Testis (tissue), 3 donors: ENCODE data around the gene RASSF8. TPM values are rescaled to one million over a fixed set of nuclear protein-coding genes. Genes with fewer than 3 reads are reported as not detected.

ENCODE experiments used
- DNase-seq: peaks from one replicate; pipeline ENCODE4 v3.0.0-alpha.2; 2019
- H3K27ac ChIP-seq, 2 donors: fragments of 200-600 bp; sonication (generic); one replicate each; pipeline ENCODE4 v1.5.1; 2019
- H3K27me3 ChIP-seq: fragments of 200-600 bp; sonication (generic); one replicate; pipeline ENCODE4 v1.5.1; 2019
- H3K36me3 ChIP-seq: fragments of 200-600 bp; sonication (generic); one replicate; pipeline ENCODE4 v1.5.1; 2017; ENCODE audit warnings: low read depth; ENCODE audit errors: missing control alignments
- H3K4me1 ChIP-seq: fragments of 200-600 bp; sonication (generic); one replicate; pipeline ENCODE4 v1.5.1; 2019
- H3K4me3 ChIP-seq, 2 donors: fragments of 200-600 bp; sonication (generic); one replicate each; pipeline ENCODE4 v1.5.1; 2017 to 2019
- H3K9me3 ChIP-seq: fragments of 200-600 bp; sonication (generic); one replicate; pipeline ENCODE4 v1.5.1; 2017
- POLR2A ChIP-seq: fragments of 450-650 bp; IDR thresholded peaks from one replicate; pipeline ENCODE4 v1.6.1; 2017; ENCODE audit warnings: antibody characterized with exemption, mild to moderate bottlenecking, moderate library complexity
- whole genome bisulfite sequencing, 2 donors: methylation state at CpG; one replicate each; pipeline ENCODE4 v1.1.5; 2018; 5-methylcytosine and 5-hydroxymethylcytosine counted together
- intact Hi-C: fragments of 100-400 bp; cut with DNase I; formaldehyde crosslinking; loops from one replicate; pipeline ENCODE4 v1.15.1; 2023; ENCODE audit warnings: low total_unique reads
- polyA plus RNA-seq: library from polyadenylated mRNA; stranded (reverse); fragments of 350-450 nt; fragmentation: Illumina TruSeq; extraction: RNeasy Lipid Tissue Mini Kit (QIAGEN cat#74804); gene quantifications from one replicate; pipeline ENCODE4 v1.2.3, GENCODE V29; 2014; ENCODE audit warnings: low read depth, low replicate concordance; ENCODE audit not compliant: insufficient read depth
- total RNA-seq, 2 donors: library from RNA; depleted of rRNA; stranded (reverse); fragments of >200 nt; gene quantifications; one replicate each; pipeline ENCODE4 v1.2.3, GENCODE V29; 2016
- TF ChIP-seq, protein P1 (sequence below), 3 experiments: fragments of 450-650 bp in 2 of 3; fragments of 200-600 bp in 1 of 3; sonication (generic) in 1 of 3; IDR thresholded peaks; one replicate each; pipeline ENCODE4 v1.5.1; 2016 to 2019; ENCODE audit warnings: antibody characterized with exemption in 3 of 3, mild to moderate bottlenecking in 2 of 3, moderate library complexity in 1 of 3

RASSF8 gene
- total and polyA plus RNA-seq, 3 donors from 2014 or later, result 71.7 to 93.5 (median 90.0) TPM

- DNase-seq, result no peak
- WGBS, 2 donors, result 38 to 65% methylated on average over 1 of the region's 1 CpG
- intact Hi-C loops, result no loop called here
- no peak overlapping the region for H3K4me3 ChIP-seq
- no peaks in the 10 kb centered on the region for H3K9me3 ChIP-seq
- no peaks in the 10 kb centered on the region for H3K27me3 ChIP-seq
- peaks cover under 1% of the 10 kb centered on the region for H3K4me1 ChIP-seq
- no peak overlapping the region for H3K27ac ChIP-seq
- TF ChIP-seq, protein P1, sequence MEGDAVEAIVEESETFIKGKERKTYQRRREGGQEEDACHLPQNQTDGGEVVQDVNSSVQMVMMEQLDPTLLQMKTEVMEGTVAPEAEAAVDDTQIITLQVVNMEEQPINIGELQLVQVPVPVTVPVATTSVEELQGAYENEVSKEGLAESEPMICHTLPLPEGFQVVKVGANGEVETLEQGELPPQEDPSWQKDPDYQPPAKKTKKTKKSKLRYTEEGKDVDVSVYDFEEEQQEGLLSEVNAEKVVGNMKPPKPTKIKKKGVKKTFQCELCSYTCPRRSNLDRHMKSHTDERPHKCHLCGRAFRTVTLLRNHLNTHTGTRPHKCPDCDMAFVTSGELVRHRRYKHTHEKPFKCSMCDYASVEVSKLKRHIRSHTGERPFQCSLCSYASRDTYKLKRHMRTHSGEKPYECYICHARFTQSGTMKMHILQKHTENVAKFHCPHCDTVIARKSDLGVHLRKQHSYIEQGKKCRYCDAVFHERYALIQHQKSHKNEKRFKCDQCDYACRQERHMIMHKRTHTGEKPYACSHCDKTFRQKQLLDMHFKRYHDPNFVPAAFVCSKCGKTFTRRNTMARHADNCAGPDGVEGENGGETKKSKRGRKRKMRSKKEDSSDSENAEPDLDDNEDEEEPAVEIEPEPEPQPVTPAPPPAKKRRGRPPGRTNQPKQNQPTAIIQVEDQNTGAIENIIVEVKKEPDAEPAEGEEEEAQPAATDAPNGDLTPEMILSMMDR (IDR thresholded peaks at IDR 0.05), result no peak
- no peak for TF ChIP-seq POLR2A
- no peaks in the 10 kb centered on the region for H3K36me3 ChIP-seq
These were observed 100.3 kb downstream of the RASSF8 start for GRCh38 chr12:26058818-26059217.

GRCh38 chr12:26062006-26062405 is 103.5 kb downstream of the RASSF8 start:
- intact Hi-C loops, result no loop called here
- TF ChIP-seq, protein P1 (IDR thresholded peaks at IDR 0.05), result no peak
- no peak for TF ChIP-seq POLR2A
- Histone ChIP-seq H3K27me3 (no peaks in the 10 kb centered on the region), H3K4me3 (no peak overlapping the region), H3K9me3 (no peaks in the 10 kb centered on the region), H3K36me3 (no peaks in the 10 kb centered on the region), H3K27ac (no peak overlapping the region), H3K4me1 (no peaks in the 10 kb centered on the region)
- DNase-seq, result no peak
- WGBS, 2 donors, result 88% methylated on average over 3 of the region's 3 CpGs

- H3K9me3 ChIP-seq, result no peaks in the 10 kb centered on the region
- no peak for TF ChIP-seq POLR2A
- TF ChIP-seq, protein P1 (IDR thresholded peaks at IDR 0.05), result no peak
- DNase-seq, result no peak
- H3K4me3 ChIP-seq, result no peak overlapping the region
- WGBS, 2 donors, result 78 to 82% methylated on average over 4 of the region's 4 CpGs
- no peak overlapping the region for H3K27ac ChIP-seq
- no peaks in the 10 kb centered on the region for H3K27me3 ChIP-seq
- intact Hi-C loops, result no loop called here
- no peaks in the 10 kb centered on the region for H3K4me1 ChIP-seq
- no peaks in the 10 kb centered on the region for H3K36me3 ChIP-seq
These were observed 104.1 kb downstream of the RASSF8 start for GRCh38 chr12:26062566-26062965.

GRCh38 chr12:26065451-26065850 is 107.0 kb downstream of the RASSF8 start:
- Histone ChIP-seq H3K27ac (no peak overlapping the region), H3K4me1 (no peaks in the 10 kb centered on the region), H3K27me3 (no peaks in the 10 kb centered on the region), H3K9me3 (no peaks in the 10 kb centered on the region), H3K4me3 (no peak overlapping the region), H3K36me3 (no peaks in the 10 kb centered on the region)
- intact Hi-C loops, result no loop called here
- no peak for TF ChIP-seq POLR2A
- TF ChIP-seq, protein P1 (IDR thresholded peaks at IDR 0.05), result no peak
- 94 to 97% methylated on average over 5 of the region's 5 CpGs for WGBS, 2 donors
- no peak for DNase-seq

- Histone ChIP-seq H3K9me3 (no peaks in the 10 kb centered on the region), H3K4me3 (no peak overlapping the region), H3K27me3 (no peaks in the 10 kb centered on the region), H3K4me1 (no peaks in the 10 kb centered on the region), H3K36me3 (no peaks in the 10 kb centered on the region), H3K27ac (no peak overlapping the region)
- 88 to 92% methylated on average over 4 of the region's 4 CpGs for WGBS, 2 donors
- no peak for DNase-seq
- TF ChIP-seq POLR2A, result no peak
- TF ChIP-seq, protein P1 (IDR thresholded peaks at IDR 0.05), result no peak
- intact Hi-C loops, result no loop called here
These were observed 110.0 kb downstream of the RASSF8 start for GRCh38 chr12:26068503-26068902.
